ENCODE results near the gene USP13. TPM values are rescaled to one million over a fixed set of nuclear protein-coding genes. Genes with fewer than 3 reads are reported as not detected.

Gene USP13
- total and polyA plus RNA-seq, 2 experiments from 2014 or later: 9.6 to 22.7 TPM

DNA sequence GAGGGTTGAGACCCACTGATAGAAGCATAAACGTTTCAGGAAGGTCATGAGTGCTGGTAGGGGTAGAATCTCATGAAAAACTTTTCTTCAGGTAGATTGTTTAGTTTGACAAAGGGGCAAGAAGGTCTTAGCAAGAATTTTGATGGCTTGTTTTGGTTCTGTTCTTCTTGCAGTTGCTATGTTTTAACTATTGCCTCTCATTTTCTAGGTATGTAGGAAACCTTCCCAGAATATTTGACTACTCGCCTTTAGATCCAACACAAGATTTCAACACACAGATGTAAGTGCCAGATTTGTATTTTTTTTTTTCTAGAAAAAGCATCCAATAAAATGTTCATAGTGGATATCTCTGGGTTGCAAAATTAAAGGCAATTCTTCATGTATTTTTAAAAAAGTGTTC is 77.1 kb downstream of the USP13 start (continued):
- TF ChIP-seq ZNF462 (CRISPR knock-in tag; IDR thresholded peaks at IDR 0.05) (no peak), JUNB (IDR thresholded peaks at IDR 0.05; ENCODE audit: unreplicated experiment) (no peak), ETS1 (IDR thresholded peaks at IDR 0.05) (no peak), POLR2AphosphoS5 (IDR thresholded peaks at IDR 0.05; ENCODE audit: low read depth) (no peak), ZNF331 (CRISPR knock-in tag; IDR thresholded peaks at IDR 0.05; ENCODE audit: low read depth) (no peak), REST (IDR thresholded peaks at IDR 0.05; ENCODE audit: unreplicated experiment) (no peak), CREB1 (CRISPR knock-in tag; IDR thresholded peaks at IDR 0.05; ENCODE audit: low read depth) (no peak), EZH2phosphoT487 (IDR thresholded peaks at IDR 0.05; ENCODE audit: unreplicated experiment) (no peak), EZH2 (IDR thresholded peaks at IDR 0.05; ENCODE audit: low read depth, unreplicated experiment) (no peak)
